Vagina (tissue), 2 donors: ENCODE data around the gene CFHR1. TPM values are rescaled to one million over a fixed set of nuclear protein-coding genes. Genes with fewer than 3 reads are reported as not detected.
"Not testable (repeated sequence)": the region's sequence is repeated elsewhere in the genome, so short reads cannot be mapped to it uniquely, and the experiment has no call there.

Experiments used
- DNase-seq, 2 donors: peaks; one replicate each; pipeline ENCODE4 v3.0.0-alpha.2; 2017; ENCODE audit errors: extremely low spot score in 2 of 2
- H3K27ac ChIP-seq: fragments of 200-600 bp; sonication (generic); one replicate; pipeline ENCODE4 v1.5.1; 2019
- H3K27me3 ChIP-seq: fragments of 200-600 bp; sonication (generic); one replicate; pipeline ENCODE4 v1.5.1; 2019
- H3K36me3 ChIP-seq, 2 donors: fragments of 200-600 bp; sonication (generic); one replicate each; pipeline ENCODE4 v1.5.1; 2017 to 2019
- H3K4me1 ChIP-seq: fragments of 200-600 bp; sonication (generic); one replicate; pipeline ENCODE4 v1.5.1; 2019
- H3K4me3 ChIP-seq, 2 donors: fragments of 200-600 bp; sonication (generic); 1 replicate in 1 of 2; 2 replicates in 1 of 2; pipeline ENCODE4 v1.5.1; 2016 to 2019
- H3K9me3 ChIP-seq: fragments of 200-600 bp; sonication (generic); one replicate; pipeline ENCODE4 v1.5.1; 2019
- CTCF ChIP-seq, 3 experiments: fragments of 450-650 bp in 2 of 3; fragments of 200-600 bp in 1 of 3; sonication (generic) in 1 of 3; IDR thresholded peaks; one replicate each; pipeline ENCODE4 v1.5.1; 2017 to 2019; ENCODE audit warnings: antibody characterized with exemption in 3 of 3, mild to moderate bottlenecking in 2 of 3, moderate library complexity in 2 of 3
- POLR2A ChIP-seq, 2 donors: fragments of 450-650 bp; IDR thresholded peaks; one replicate each; pipeline ENCODE4 v1.6.1; 2017; ENCODE audit warnings: antibody characterized with exemption in 2 of 2, mild to moderate bottlenecking in 2 of 2, moderate library complexity in 2 of 2
- POLR2AphosphoS5 ChIP-seq, 2 donors: sonication (generic); formaldehyde crosslinking; IDR thresholded peaks; one replicate each; pipeline ENCODE4 v1.9.0; 2017; ENCODE audit warnings: antibody characterized with exemption in 2 of 2, mild to moderate bottlenecking in 2 of 2, low read depth in 1 of 2; ENCODE audit not compliant: insufficient read depth in 1 of 2
- intact Hi-C: fragments of 100-400 bp; cut with DNase I; formaldehyde crosslinking; loops from one replicate; pipeline ENCODE4 v1.15.1; 2023
- total RNA-seq: library from RNA; depleted of rRNA; stranded (reverse); fragments of >200 nt; gene quantifications from one replicate; pipeline ENCODE4 v1.2.3, GENCODE V29; 2016

CFHR1 gene
- total RNA-seq, 1 donor from 2014 or later: not detected

- Histone ChIP-seq H3K27me3 (no peaks in the 10 kb centered on the region), H3K4me3 (no peak overlapping the region), H3K4me1 (no peaks in the 10 kb centered on the region), H3K36me3 (no peaks in the 10 kb centered on the region), H3K27ac (no peak overlapping the region), H3K9me3 (no peaks in the 10 kb centered on the region)
- intact Hi-C loops: no loop called here
- TF ChIP-seq CTCF (IDR thresholded peaks at IDR 0.05): no peak
- no peak for TF ChIP-seq POLR2AphosphoS5 (IDR thresholded peaks at IDR 0.05; ENCODE audit: insufficient read depth in 1 of 2, low read depth in 1 of 2)
- TF ChIP-seq POLR2A (IDR thresholded peaks at IDR 0.05): no peak
- DNase-seq: no peak
These were observed 40.4 kb upstream of the CFHR1 start for GRCh38 chr1:196779093-196779492.

- H3K27ac ChIP-seq, intact Hi-C loops, DNase-seq, H3K4me3 ChIP-seq, H3K36me3 ChIP-seq, H3K9me3 ChIP-seq, H3K27me3 ChIP-seq, H3K4me1 ChIP-seq: not testable (repeated sequence)
These were observed 28.3 kb upstream of the CFHR1 start for GRCh38 chr1:196791252-196791651.

GRCh38 chr1:196794103-196794502, 25.4 kb upstream of the CFHR1 start:
- H3K4me3 ChIP-seq, DNase-seq, H3K36me3 ChIP-seq, H3K9me3 ChIP-seq, intact Hi-C loops, H3K4me1 ChIP-seq, H3K27ac ChIP-seq, H3K27me3 ChIP-seq: not testable (repeated sequence)

- TF ChIP-seq POLR2AphosphoS5 (IDR thresholded peaks at IDR 0.05; ENCODE audit: insufficient read depth in 1 of 2, low read depth in 1 of 2) (no peak), CTCF (IDR thresholded peaks at IDR 0.05) (no peak), POLR2A (IDR thresholded peaks at IDR 0.05) (no peak)
These were observed 21.6 kb upstream of the CFHR1 start for GRCh38 chr1:196797891-196798290.

GRCh38 chr1:196801920-196802319, 17.6 kb upstream of the CFHR1 start:
- DNase-seq, H3K4me1 ChIP-seq, H3K27ac ChIP-seq, H3K4me3 ChIP-seq, H3K36me3 ChIP-seq, H3K27me3 ChIP-seq, intact Hi-C loops, H3K9me3 ChIP-seq: not testable (repeated sequence)

More at GRCh38 chr1:196797891-196798290, 21.6 kb upstream of the CFHR1 start:
- H3K36me3 ChIP-seq: no peaks in the 10 kb centered on the region
- no peaks in the 10 kb centered on the region for H3K27me3 ChIP-seq
- H3K9me3 ChIP-seq: no peaks in the 10 kb centered on the region
- H3K27ac ChIP-seq: no peak overlapping the region
- no peak overlapping the region for H3K4me3 ChIP-seq
- H3K4me1 ChIP-seq: no peaks in the 10 kb centered on the region
- DNase-seq: no peak
- intact Hi-C loops: no loop called here

GRCh38 chr1:196808529-196809235, 10.8 kb upstream of the CFHR1 start:
- no peak overlapping the region for H3K27ac ChIP-seq
- intact Hi-C loops: no loop called here
- H3K36me3 ChIP-seq: no peaks in the 10 kb centered on the region
- H3K9me3 ChIP-seq: no peaks in the 10 kb centered on the region
- H3K27me3 ChIP-seq: no peaks in the 10 kb centered on the region
- no peak overlapping the region for H3K4me3 ChIP-seq
- no peaks in the 10 kb centered on the region for H3K4me1 ChIP-seq
- TF ChIP-seq POLR2A (IDR thresholded peaks at IDR 0.05) (no peak), CTCF (IDR thresholded peaks at IDR 0.05) (no peak), POLR2AphosphoS5 (IDR thresholded peaks at IDR 0.05; ENCODE audit: insufficient read depth in 1 of 2, low read depth in 1 of 2) (no peak)
- no peak for DNase-seq

GRCh38 chr1:196817442-196817841, 2.1 kb upstream of the CFHR1 start:
- intact Hi-C loops: not testable (repeated sequence)

GRCh38 chr1:196827860-196828259, 8.3 kb downstream of the CFHR1 start:
- H3K36me3 ChIP-seq, H3K4me3 ChIP-seq, H3K27me3 ChIP-seq, H3K27ac ChIP-seq, H3K9me3 ChIP-seq, H3K4me1 ChIP-seq, intact Hi-C loops, DNase-seq: not testable (repeated sequence)

More at GRCh38 chr1:196817442-196817841, 2.1 kb upstream of the CFHR1 start:
- not testable (repeated sequence) for H3K4me3 ChIP-seq, DNase-seq, H3K27ac ChIP-seq, H3K27me3 ChIP-seq, H3K4me1 ChIP-seq, H3K9me3 ChIP-seq, H3K36me3 ChIP-seq

GRCh38 chr1:196849613-196850492, 30.3 kb downstream of the CFHR1 start:
- H3K27ac ChIP-seq, H3K9me3 ChIP-seq, H3K4me3 ChIP-seq, H3K4me1 ChIP-seq, H3K27me3 ChIP-seq, intact Hi-C loops, H3K36me3 ChIP-seq, DNase-seq: not testable (repeated sequence)
